GM12892 (cell line): ENCODE measurements around the gene CLCN4.

Experiments
- DNase-seq: peaks from one replicate; pipeline ENCODE4 v3.0.0; 2011; ENCODE audit not compliant: insufficient read length
- FAIRE-seq: peaks from 2 replicates; lab custom pipeline; 2011; peaks lifted over from hg19 to GRCh38; lab: Jason Lieb, UNC
- POLR2A ChIP-seq: IDR thresholded peaks from 2 replicates; pipeline ENCODE4 v1.6.1; 2011; ENCODE audit warnings: low read depth, low read length, control low read depth
- POLR2AphosphoS5 ChIP-seq: IDR thresholded peaks from 2 replicates; pipeline ENCODE4 v1.6.1; 2011; ENCODE audit warnings: low read depth, low read length, control low read depth
- TAF1 ChIP-seq: IDR thresholded peaks from 2 replicates; pipeline ENCODE4 v1.6.1; 2011; ENCODE audit warnings: low read depth, mild to moderate bottlenecking, control low read depth, low read length, borderline replicate concordance

Gene CLCN4

GRCh38 chrX:10171249-10171648 is 14.5 kb downstream of the CLCN4 start:
- TF ChIP-seq TAF1 (no peak), POLR2AphosphoS5 (no peak), POLR2A (no peak)
- FAIRE-seq = no peak
- no peak for DNase-seq

- FAIRE-seq (no peak), DNase-seq (no peak)
- TF ChIP-seq TAF1 (no peak), POLR2AphosphoS5 (no peak), POLR2A (no peak)
These were observed 16.1 kb downstream of the CLCN4 start for GRCh38 chrX:10172877-10173276.

- FAIRE-seq = no peak
- DNase-seq = no peak
- TF ChIP-seq TAF1 (no peak), POLR2AphosphoS5 (no peak), POLR2A (no peak)
These were observed 16.6 kb downstream of the CLCN4 start for GRCh38 chrX:10173331-10173900.

DNA sequence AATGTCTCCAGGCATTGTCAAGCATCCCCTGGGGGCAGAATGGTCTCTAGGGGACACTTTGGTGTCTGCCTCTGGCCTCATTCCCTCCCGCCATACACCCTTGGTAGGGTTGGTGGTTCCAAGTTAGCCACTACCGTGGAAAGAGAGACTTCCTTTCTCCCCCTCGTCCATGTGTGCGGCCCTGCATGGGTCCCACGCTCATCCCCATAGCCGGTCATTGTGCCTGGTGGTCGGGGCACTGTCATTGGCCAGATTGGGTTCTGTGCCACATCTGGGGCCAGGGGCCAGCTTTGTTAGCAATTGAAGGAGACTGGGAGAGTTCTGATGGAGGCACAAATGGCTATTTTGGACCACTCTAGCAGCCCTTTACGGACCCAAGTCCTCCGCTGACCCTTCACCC is 17.3 kb downstream of the CLCN4 start:
- DNase-seq (no peak), FAIRE-seq (no peak)
- TF ChIP-seq POLR2AphosphoS5 (no peak), TAF1 (no peak), POLR2A (no peak)

- DNase-seq (no peak), FAIRE-seq (no peak)
- TF ChIP-seq POLR2A = no peak
- no peak for TF ChIP-seq TAF1
- TF ChIP-seq POLR2AphosphoS5 = no peak
These were observed 18.0 kb downstream of the CLCN4 start for GRCh38 chrX:10174810-10175209.

DNA sequence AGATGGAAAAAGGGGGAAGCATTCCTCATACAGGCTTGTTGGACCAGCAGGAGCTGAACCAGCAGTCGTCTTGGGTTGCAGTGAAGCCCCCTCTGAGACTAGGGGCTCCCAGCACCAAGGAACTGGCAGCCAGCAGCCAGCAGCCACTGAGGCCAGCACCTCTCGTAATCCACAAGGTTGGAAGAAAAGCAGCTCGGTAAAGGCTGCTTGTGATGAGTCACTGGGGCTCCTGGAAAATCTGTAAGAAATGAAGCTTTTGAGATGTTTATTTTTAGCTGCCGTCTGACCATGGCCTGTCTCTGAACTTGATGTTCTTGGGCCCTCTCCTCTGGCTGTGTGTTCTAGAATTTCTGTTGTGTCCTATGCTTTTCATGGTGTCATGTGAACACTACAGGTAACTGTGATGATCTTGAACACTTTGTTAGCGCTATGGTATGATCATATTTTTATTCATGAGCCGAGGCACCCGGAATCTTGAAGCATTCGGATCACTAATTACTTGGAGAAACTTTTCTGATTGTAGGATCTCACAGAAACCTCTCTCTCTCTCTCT is 18.6 kb downstream of the CLCN4 start:
- no peak for TF ChIP-seq POLR2AphosphoS5
- no peak for TF ChIP-seq TAF1
- TF ChIP-seq POLR2A = no peak
- FAIRE-seq = no peak
- no peak for DNase-seq

GRCh38 chrX:10176121-10177003 is 19.6 kb downstream of the CLCN4 start:
- TF ChIP-seq TAF1 = no peak
- TF ChIP-seq POLR2A = no peak
- no peak for TF ChIP-seq POLR2AphosphoS5
- FAIRE-seq (no peak), DNase-seq (no peak)

DNA sequence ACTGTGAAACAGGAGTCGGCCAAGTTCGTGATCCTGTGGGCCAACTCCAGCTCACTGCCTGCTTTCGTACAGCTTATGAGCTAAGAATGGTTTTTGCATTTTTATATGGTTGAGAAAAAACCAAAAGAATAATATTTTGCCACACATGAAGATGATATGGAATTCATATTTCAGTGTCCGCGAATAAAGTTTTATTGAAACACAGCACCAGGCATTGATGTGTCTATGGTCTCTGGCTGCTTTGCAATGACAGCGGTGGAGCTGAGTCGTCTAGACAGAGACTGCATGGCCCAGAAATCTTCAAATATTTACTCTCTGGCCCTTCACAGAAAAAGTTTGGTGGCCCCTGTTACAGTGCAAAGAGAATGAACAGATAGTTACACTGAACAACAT is 20.2 kb downstream of the CLCN4 start:
- TF ChIP-seq POLR2AphosphoS5 (no peak), TAF1 (no peak), POLR2A (no peak)
- FAIRE-seq (no peak), DNase-seq (no peak)

- no peak for TF ChIP-seq POLR2AphosphoS5
- TF ChIP-seq TAF1 = no peak
- TF ChIP-seq POLR2A = no peak
- DNase-seq = no peak
- FAIRE-seq = no peak
These were observed 20.8 kb downstream of the CLCN4 start for GRCh38 chrX:10177601-10178000.

GRCh38 chrX:10178866-10179463 is 22.2 kb downstream of the CLCN4 start:
- TF ChIP-seq POLR2AphosphoS5 (no peak), POLR2A (no peak), TAF1 (no peak)
- no peak for DNase-seq
- no peak for FAIRE-seq

DNA sequence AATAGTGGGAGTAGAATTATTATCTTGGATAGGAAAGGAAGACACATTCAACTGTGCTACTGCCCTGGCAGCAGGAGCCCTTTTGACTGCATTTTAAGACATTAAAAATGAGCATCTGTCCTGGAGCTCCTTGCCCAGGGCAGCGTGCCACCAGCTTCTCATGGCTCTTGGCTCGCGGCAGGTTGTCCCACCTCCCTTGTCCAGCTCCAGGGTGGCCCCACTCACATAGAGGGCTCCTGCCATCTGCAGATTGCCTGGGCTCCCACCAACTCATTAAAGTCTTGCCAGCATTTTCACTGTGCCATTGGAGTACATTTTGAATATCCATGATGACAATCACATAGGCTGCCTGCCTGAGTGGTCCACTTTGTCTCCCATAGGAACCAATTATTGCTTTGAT is 27.0 kb downstream of the CLCN4 start:
- DNase-seq (no peak), FAIRE-seq (no peak)
- TF ChIP-seq TAF1 (no peak), POLR2A (no peak), POLR2AphosphoS5 (no peak)

DNA sequence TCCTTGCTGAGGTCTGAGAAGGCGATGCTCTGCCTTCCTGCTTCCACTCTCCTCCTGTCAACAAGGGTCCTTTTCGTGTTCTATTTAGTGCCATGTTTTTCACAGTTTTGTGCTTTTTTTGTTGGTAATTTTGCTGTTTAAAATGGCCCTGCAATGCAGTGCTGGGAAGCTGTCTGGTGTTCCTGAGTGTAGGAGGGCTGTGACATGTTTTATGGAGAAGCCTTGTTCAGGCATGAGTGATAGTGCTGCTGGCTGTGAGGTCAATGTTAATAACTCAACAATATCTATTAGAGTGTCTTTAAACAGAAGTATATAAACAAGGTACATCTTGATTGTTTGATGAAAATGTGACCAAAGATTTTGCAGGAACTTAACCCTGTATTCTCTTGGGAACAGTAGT is 27.6 kb downstream of the CLCN4 start:
- DNase-seq (no peak), FAIRE-seq (no peak)
- no peak for TF ChIP-seq TAF1
- TF ChIP-seq POLR2AphosphoS5 = no peak
- no peak for TF ChIP-seq POLR2A

DNA sequence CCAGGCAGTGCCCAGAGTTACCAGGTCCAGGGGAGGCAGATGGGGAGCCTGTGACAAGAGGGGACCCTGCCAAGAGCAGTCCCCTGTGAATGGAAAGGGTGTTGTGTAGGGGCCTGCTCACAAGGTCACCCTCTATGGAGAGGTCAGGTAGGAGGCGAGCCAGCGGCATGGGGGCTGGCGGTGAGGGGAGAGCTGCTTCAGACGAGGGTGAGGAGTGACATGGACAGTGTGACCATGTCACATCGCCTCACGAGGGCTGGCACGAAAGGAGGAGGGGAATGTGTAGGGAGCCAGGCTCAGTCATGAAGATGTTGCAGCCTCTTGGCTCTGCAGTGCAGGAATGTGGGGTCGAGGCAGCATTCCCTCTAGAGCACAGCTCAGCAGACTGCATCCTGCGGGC is 29.6 kb downstream of the CLCN4 start:
- no peak for TF ChIP-seq TAF1
- no peak for TF ChIP-seq POLR2AphosphoS5
- FAIRE-seq (no peak), DNase-seq (no peak)
